Gastrocnemius medialis (tissue), 4 donors: Measurements from ENCODE around the gene COL9A3. TPM values are rescaled to one million over a fixed set of nuclear protein-coding genes. Genes with fewer than 3 reads are reported as not detected.
A peak's percentile ranks its signal among the peaks of the same experiment; 100 is the strongest.

Experiments
- ATAC-seq, 2 donors: fragments of 150-250 bp; one replicate each; pipeline ENCODE4 v1.9.1; 2016
- DNase-seq, 2 donors: peaks; one replicate each; pipeline ENCODE4 v3.0.0-alpha.2; 2019
- H3K27ac ChIP-seq, 4 donors: fragments of 200-600 bp; sonication (generic); 1 replicate in 1 of 4; 2 replicates in 3 of 4; pipeline ENCODE4 v1.5.1; 2016 to 2018; ENCODE audit warnings: mild to moderate bottlenecking in 2 of 4, moderate library complexity in 1 of 4
- H3K27me3 ChIP-seq, 3 donors: fragments of 200-600 bp; sonication (generic) in 2 of 3; 1 replicate in 1 of 3; 2 replicates in 2 of 3; pipeline versions ENCODE4 v1.5.1 to v1.6.0; 2016 to 2019; ENCODE audit warnings: mild to moderate bottlenecking in 1 of 3, moderate library complexity in 1 of 3
- H3K36me3 ChIP-seq, 2 donors: fragments of 200-600 bp; sonication (generic) in 1 of 2; one replicate each; pipeline ENCODE4 v1.5.1; 2017 to 2018
- H3K4me1 ChIP-seq, 2 donors: fragments of 200-600 bp; sonication (generic) in 1 of 2; one replicate each; pipeline ENCODE4 v1.5.1; 2016 to 2017; ENCODE audit warnings: mild to moderate bottlenecking in 2 of 2
- H3K4me3 ChIP-seq, 4 donors: fragments of 200-600 bp; sonication (generic) in 3 of 4; 1 replicate in 1 of 4; 2 replicates in 3 of 4; pipeline ENCODE4 v1.5.1; 2016 to 2019; ENCODE audit warnings: mild to moderate bottlenecking in 2 of 4
- H3K9me3 ChIP-seq, 3 donors: fragments of 200-600 bp; sonication (generic) in 2 of 3; 1 replicate in 1 of 3; 2 replicates in 2 of 3; pipeline ENCODE4 v1.5.1; 2016 to 2019
- CTCF ChIP-seq, 5 experiments: fragments of 450-650 bp in 3 of 5; fragments of 200-600 bp in 2 of 5; sonication (generic) in 2 of 5; IDR thresholded peaks in 4 of 5; conservative IDR thresholded peaks in 1 of 5; 1 replicate in 4 of 5; 2 replicates in 1 of 5; pipeline ENCODE4 v1.5.1; 2016 to 2019; ENCODE audit warnings: antibody characterized with exemption in 5 of 5, mild to moderate bottlenecking in 3 of 5, moderate library complexity in 3 of 5
- POLR2A ChIP-seq, 2 donors: fragments of 450-650 bp; IDR thresholded peaks; one replicate each; pipeline ENCODE4 v1.6.1; 2017; ENCODE audit warnings: antibody characterized with exemption in 2 of 2, mild to moderate bottlenecking in 2 of 2, moderate library complexity in 2 of 2
- in situ Hi-C, 4 donors: fragments of 200-750 bp; cut with MboI; loops; one replicate each; pipeline versions ENCODE4 v1.15.0 to v1.8.0; 2017; ENCODE audit warnings: low sequenced_read_pairs in 4 of 4
- intact Hi-C: fragments of 100-400 bp; cut with DNase I; formaldehyde crosslinking; loops from one replicate; pipeline ENCODE4 v1.15.1; 2023; ENCODE audit warnings: low total_unique reads
- total RNA-seq, 4 donors: library from RNA; depleted of rRNA; stranded (reverse); fragments of >200 nt; gene quantifications; one replicate each; pipeline versions ENCODE4 v1.1.0 to v1.2.3, GENCODE V29; 2016

The COL9A3 gene
- total RNA-seq, 4 donors from 2014 or later: 0.41 to 4.1 (median 1.6) TPM

- DNase-seq (peak in 1 of 2 donors; percentile 58), ATAC-seq (no peak)
- no peak overlapping the region for H3K4me3 ChIP-seq
- TF ChIP-seq POLR2A (IDR thresholded peaks at IDR 0.05) (peak; percentile 23 to 39), CTCF (IDR thresholded peaks at IDR 0.05 in 4 of 5, conservative IDR thresholded peaks at IDR 0.05 in 1 of 5) (no peak)
- peaks cover 0 to 27% of the 10 kb centered on the region in 2 donors for H3K36me3 ChIP-seq
- in situ Hi-C loops: loop anchor here in 2 of 4 donors (10.0 kb wide), 2 partner anchors 126 to 296 kb away; no protein-coding TSS in a partner anchor
- no peaks in the 10 kb centered on the region for H3K27me3 ChIP-seq
- no peaks in the 10 kb centered on the region for H3K9me3 ChIP-seq
- intact Hi-C loops: loop anchor here (10.0 kb wide), 1 partner anchor 496 kb away; the partner anchor contains the start of gene ADRM1
- H3K27ac ChIP-seq: peak overlapping the region; percentile 65 to 73 (median 70)
- peaks cover 20 to 48% of the 10 kb centered on the region in 2 donors for H3K4me1 ChIP-seq
Measured at GRCh38 chr20:62800314-62801259, 16.3 kb upstream of the COL9A3 start.

DNA sequence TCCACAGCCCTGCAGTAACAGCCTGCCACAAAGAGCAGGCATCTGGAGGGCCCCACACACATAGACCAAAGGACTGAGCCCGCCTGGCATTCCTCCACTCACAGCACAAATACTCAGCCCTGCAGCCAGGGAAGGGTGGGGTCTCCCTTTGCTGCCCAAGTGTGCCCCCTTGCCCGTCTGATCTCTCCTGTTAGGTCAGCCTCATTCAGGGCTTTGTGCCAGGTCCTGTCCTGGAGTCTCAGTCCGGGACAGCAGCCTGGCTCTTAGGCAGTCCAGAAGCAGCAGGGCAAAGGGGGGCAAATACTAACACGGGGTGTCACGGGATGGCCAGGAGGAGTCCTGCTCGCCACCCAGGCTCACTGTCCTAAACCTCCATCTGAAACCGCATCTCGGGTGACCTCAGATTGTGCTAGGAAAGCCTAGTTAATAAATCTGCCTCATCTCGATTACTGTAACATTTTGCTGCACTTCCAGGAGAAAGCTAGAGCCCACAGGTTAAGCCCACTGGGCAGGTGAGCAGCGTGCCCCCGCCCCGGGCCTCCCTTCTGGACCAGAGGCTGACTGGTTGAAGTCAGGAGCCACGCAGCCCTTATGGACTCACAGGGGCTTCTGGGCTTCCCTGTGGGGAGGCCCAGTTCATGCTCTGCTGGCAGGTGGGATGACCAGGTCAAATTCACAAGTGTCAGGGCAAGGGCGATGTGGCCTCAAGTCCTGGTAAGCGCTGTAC, 15.4 kb upstream of the COL9A3 start:
- ATAC-seq: no peak
- in situ Hi-C loops (loop anchor here in 2 of 4 donors (10.0 kb wide), 2 partner anchors 127 to 297 kb away; no protein-coding TSS in a partner anchor), intact Hi-C loops (loop anchor here (10.0 kb wide), 1 partner anchor 497 kb away; the partner anchor contains the start of gene ADRM1)
- TF ChIP-seq CTCF (IDR thresholded peaks at IDR 0.05 in 4 of 5, conservative IDR thresholded peaks at IDR 0.05 in 1 of 5): no peak
- TF ChIP-seq POLR2A (IDR thresholded peaks at IDR 0.05): no peak
- DNase-seq: no peak
- Histone ChIP-seq H3K9me3 (no peaks in the 10 kb centered on the region), H3K36me3 (peaks cover 0 to 27% of the 10 kb centered on the region in 2 donors), H3K4me3 (no peak overlapping the region), H3K4me1 (peaks cover 27 to 56% of the 10 kb centered on the region in 2 donors), H3K27ac (peak overlapping the region; percentile 65 to 73 (median 70)), H3K27me3 (no peaks in the 10 kb centered on the region)

GRCh38 chr20:62802026-62802712, 14.7 kb upstream of the COL9A3 start:
- Histone ChIP-seq H3K36me3 (peaks cover 0 to 27% of the 10 kb centered on the region in 2 donors), H3K4me1 (peaks cover 31 to 60% of the 10 kb centered on the region in 2 donors), H3K9me3 (no peaks in the 10 kb centered on the region), H3K4me3 (no peak overlapping the region), H3K27ac (peak overlapping the region; percentile 65 to 73 (median 70)), H3K27me3 (no peaks in the 10 kb centered on the region)
- TF ChIP-seq POLR2A (IDR thresholded peaks at IDR 0.05) (peak in 1 of 2 donors; percentile 14), CTCF (IDR thresholded peaks at IDR 0.05 in 4 of 5, conservative IDR thresholded peaks at IDR 0.05 in 1 of 5) (no peak)
- DNase-seq (no peak), ATAC-seq (peak; percentile 28 to 31)
- in situ Hi-C loops: loop anchor here in 2 of 4 donors (10.0 kb wide), 2 partner anchors 127 to 297 kb away; no protein-coding TSS in a partner anchor
- intact Hi-C loops: loop anchor here (10.0 kb wide), 1 partner anchor 497 kb away; the partner anchor contains the start of gene ADRM1
